ENCODE results near the gene ATOH8.
A peak's percentile ranks its signal among the peaks of the same experiment; 100 is the strongest.

ATOH8 gene

GRCh38 chr2:85754313-85755095 is 713 bp downstream of the ATOH8 start:
- no peak for DNase-seq (ENCODE audit: low read depth)
- H3K4me3 ChIP-seq (ENCODE audit: low read length): peak overlapping the region; percentile 53
- TF ChIP-seq, protein P1, sequence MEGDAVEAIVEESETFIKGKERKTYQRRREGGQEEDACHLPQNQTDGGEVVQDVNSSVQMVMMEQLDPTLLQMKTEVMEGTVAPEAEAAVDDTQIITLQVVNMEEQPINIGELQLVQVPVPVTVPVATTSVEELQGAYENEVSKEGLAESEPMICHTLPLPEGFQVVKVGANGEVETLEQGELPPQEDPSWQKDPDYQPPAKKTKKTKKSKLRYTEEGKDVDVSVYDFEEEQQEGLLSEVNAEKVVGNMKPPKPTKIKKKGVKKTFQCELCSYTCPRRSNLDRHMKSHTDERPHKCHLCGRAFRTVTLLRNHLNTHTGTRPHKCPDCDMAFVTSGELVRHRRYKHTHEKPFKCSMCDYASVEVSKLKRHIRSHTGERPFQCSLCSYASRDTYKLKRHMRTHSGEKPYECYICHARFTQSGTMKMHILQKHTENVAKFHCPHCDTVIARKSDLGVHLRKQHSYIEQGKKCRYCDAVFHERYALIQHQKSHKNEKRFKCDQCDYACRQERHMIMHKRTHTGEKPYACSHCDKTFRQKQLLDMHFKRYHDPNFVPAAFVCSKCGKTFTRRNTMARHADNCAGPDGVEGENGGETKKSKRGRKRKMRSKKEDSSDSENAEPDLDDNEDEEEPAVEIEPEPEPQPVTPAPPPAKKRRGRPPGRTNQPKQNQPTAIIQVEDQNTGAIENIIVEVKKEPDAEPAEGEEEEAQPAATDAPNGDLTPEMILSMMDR (conservative IDR thresholded peaks at IDR 0.05; ENCODE audit: low read depth, low read length): peak; percentile 19

DNA sequence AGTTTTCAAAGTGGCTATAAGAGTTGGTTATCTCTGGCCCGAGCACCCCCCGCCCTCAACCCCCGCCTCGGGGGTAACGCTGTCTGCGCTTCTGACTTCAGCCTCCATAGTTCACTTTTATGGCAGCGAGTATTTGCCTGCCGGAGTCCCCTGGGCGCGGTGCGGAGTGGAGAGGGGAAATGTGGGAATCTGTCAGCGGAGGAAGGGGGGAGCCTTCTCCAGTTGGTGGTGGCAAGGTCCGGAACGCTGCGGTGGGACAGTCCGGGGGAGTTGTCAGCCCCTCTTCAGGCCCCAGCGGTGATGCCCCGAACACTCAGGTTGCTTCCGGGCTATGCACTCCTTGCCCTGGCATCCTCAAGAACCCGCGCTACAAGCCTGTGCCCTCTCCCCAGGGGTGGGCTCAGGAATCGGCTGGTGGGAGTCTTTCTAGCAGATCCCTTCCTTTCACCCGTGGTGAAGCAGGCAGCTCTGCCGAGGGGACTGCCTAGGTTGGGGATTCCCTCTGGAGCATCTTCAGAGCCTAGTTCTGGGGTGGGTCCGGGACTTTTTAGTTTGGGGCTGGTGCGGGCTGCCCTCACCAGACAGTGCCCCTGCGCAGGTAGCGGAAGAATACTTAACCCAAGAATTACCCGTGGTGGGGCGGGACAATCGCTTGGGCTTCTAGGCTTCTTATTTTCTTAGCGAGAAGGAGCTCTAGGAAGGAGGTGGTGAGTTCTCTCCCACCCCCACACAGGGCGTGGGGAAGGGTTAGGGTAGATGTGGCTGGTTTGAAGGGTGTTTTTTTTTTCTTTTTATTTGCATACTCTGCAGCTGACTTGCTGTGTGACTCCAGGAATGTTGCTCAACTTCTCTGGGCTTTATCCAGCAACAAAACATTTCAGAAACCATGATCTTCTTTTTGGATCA is 1.6 kb downstream of the ATOH8 start:
- peak overlapping the region; percentile 53 for H3K4me3 ChIP-seq (ENCODE audit: low read length)
- TF ChIP-seq, protein P1 (conservative IDR thresholded peaks at IDR 0.05; ENCODE audit: low read depth, low read length): no peak
- no peak for DNase-seq (ENCODE audit: low read depth)

DNA sequence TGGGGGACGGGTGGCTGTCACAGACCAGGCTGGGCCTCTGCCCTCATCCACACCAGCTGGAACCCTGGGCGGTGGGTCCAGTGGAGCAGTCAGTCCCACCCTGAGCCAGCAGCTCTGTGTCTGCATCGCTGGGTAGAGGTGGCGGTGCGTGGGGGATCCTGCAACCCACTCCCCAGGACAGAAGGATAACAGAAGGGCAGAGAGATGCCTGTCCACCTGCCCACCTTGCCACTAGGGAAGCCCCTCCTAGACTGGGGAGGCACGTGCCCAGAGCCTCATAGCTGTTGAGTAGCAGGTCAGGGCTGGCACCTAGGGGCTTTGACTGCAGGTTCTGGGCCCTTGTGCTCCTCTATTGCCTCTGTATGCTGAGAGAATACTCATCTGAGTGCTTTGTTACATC is 2.4 kb downstream of the ATOH8 start:
- no peak for DNase-seq (ENCODE audit: low read depth)
- no peak overlapping the region for H3K4me3 ChIP-seq (ENCODE audit: low read length)
- TF ChIP-seq, protein P1 (conservative IDR thresholded peaks at IDR 0.05; ENCODE audit: low read depth, low read length): no peak

GRCh38 chr2:85756822-85757435 is 3.1 kb downstream of the ATOH8 start:
- TF ChIP-seq, protein P1 (conservative IDR thresholded peaks at IDR 0.05; ENCODE audit: low read depth, low read length): no peak
- DNase-seq (ENCODE audit: low read depth): no peak
- no peak overlapping the region for H3K4me3 ChIP-seq (ENCODE audit: low read length)

DNA sequence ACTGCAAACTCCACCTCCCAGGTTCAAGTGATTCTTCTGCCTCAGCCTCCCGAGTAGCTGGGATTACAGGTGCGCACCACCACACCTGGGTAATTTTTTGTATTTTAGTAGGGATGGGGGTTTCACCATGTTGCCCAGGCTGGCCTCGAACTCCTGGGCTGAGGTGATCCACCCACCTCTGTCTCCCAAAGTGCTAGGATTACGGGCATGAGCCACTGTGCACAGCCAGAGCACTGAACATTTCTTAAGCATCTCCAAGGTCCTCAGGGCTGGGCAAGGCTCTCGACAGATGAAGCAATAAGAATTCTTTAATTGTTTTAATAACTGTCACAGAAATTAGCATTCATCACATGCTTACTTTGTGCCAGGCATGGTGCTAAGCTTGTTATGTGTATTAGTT is 4.1 kb downstream of the ATOH8 start:
- no peak for DNase-seq (ENCODE audit: low read depth)
- no peak overlapping the region for H3K4me3 ChIP-seq (ENCODE audit: low read length)
- TF ChIP-seq, protein P1 (conservative IDR thresholded peaks at IDR 0.05; ENCODE audit: low read depth, low read length): no peak

DNA sequence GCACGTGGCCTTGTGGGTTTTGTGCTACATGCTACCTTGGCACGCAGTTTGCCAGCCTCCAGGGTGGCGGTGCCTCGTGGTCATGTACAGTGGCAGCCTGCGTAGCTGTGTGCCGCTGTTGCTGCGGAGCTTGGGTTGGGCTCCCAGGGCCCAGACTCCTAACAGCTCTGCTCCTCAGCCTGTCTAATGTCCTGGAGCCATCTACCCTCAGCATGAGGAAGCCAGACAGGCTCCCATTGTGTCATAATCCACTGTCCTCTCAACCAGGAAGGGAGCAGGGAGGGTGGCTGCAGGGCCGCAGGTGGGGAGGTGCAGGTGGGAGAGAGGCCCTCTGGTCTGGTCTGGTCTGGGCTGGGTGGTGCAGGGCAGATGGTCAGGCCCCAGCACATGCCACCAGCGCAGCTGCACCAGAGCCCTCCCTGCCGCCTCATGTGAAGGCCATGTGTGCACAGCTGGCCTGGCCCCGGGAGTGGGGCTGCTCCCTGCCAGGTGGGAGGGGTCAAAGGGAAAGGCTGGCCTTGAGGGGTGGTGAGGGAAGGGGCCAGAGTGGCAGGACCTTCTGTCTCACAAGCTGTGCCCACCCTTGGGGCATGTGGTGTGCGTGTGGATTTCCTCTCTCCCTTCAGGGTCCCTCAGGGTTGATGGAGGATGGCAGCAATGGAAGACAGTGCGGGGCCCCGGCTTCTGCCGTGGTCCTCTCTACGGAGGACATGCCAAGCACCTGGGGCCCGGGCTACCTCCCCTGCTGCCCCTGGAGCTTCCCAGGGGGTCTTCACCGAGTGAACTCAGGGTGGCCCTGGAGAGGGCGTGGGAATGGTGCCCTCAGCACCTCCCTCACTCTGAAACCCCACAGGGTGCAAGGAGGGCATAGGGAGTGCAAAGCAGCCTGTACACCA is 4.8 kb downstream of the ATOH8 start:
- TF ChIP-seq, protein P1 (conservative IDR thresholded peaks at IDR 0.05; ENCODE audit: low read depth, low read length): no peak
- no peak for DNase-seq (ENCODE audit: low read depth)
- H3K4me3 ChIP-seq (ENCODE audit: low read length): no peak overlapping the region
